Hepatic stellate cell (primary cell): ENCODE data around the gene SWAP70.
"Not testable (repeated sequence)": the region's sequence is repeated elsewhere in the genome, so short reads cannot be mapped to it uniquely, and the experiment has no call there.

Experiments
- DNase-seq: peaks from one replicate; pipeline ENCODE4 v3.0.0; 2011; ENCODE audit warnings: low spot score

Gene SWAP70

GRCh38 chr11:9722023-9722422 is 58.1 kb downstream of the SWAP70 start:
- no peak for DNase-seq

GRCh38 chr11:9722893-9723292 is 59.0 kb downstream of the SWAP70 start:
- no peak for DNase-seq

GRCh38 chr11:9726321-9727022 is 62.6 kb downstream of the SWAP70 start:
- DNase-seq = no peak

- DNase-seq = no peak
Measured at GRCh38 chr11:9728058-9728457, 64.2 kb downstream of the SWAP70 start.

GRCh38 chr11:9731256-9731655 is 67.4 kb downstream of the SWAP70 start:
- DNase-seq = no peak

GRCh38 chr11:9732453-9732852 is 68.6 kb downstream of the SWAP70 start:
- no peak for DNase-seq

GRCh38 chr11:9733212-9733611 is 69.3 kb downstream of the SWAP70 start:
- DNase-seq = no peak

- no peak for DNase-seq
Measured at GRCh38 chr11:9735236-9735635, 71.4 kb downstream of the SWAP70 start.

GRCh38 chr11:9735919-9736318 is 72.0 kb downstream of the SWAP70 start:
- no peak for DNase-seq

- no peak for DNase-seq
Measured at GRCh38 chr11:9736365-9736764, 72.5 kb downstream of the SWAP70 start.

- no peak for DNase-seq
Measured at GRCh38 chr11:9738116-9738515, 74.2 kb downstream of the SWAP70 start.

- DNase-seq = no peak
Measured at GRCh38 chr11:9738707-9739106, 74.8 kb downstream of the SWAP70 start.

- DNase-seq = no peak
Measured at GRCh38 chr11:9739123-9739900, 75.4 kb downstream of the SWAP70 start.

- no peak for DNase-seq
Measured at GRCh38 chr11:9740202-9740883, 76.5 kb downstream of the SWAP70 start.

- no peak for DNase-seq
Measured at GRCh38 chr11:9741260-9741659, 77.4 kb downstream of the SWAP70 start.

- DNase-seq = not testable (repeated sequence)
Measured at GRCh38 chr11:9743512-9743911, 79.6 kb downstream of the SWAP70 start.

- no peak for DNase-seq
Measured at GRCh38 chr11:9745411-9746211, 81.7 kb downstream of the SWAP70 start.

GRCh38 chr11:9747229-9747628 is 83.4 kb downstream of the SWAP70 start:
- no peak for DNase-seq

- no peak for DNase-seq
Measured at GRCh38 chr11:9747828-9748227, 84.0 kb downstream of the SWAP70 start.

GRCh38 chr11:9748361-9748970 is 84.6 kb downstream of the SWAP70 start:
- DNase-seq = peak; percentile 71

GRCh38 chr11:9750551-9750950 is 86.7 kb downstream of the SWAP70 start:
- DNase-seq = no peak

- DNase-seq = no peak
Measured at GRCh38 chr11:9752091-9752490, 88.2 kb downstream of the SWAP70 start.
